Measurements from ENCODE around the gene FGD3.
"Not testable (repeated sequence)": the region's sequence is repeated elsewhere in the genome, so short reads cannot be mapped to it uniquely, and the experiment has no call there.

FGD3 gene

GRCh38 chr9:92947268-92948037 lies at the start of gene FGD3:
FGD3 (plus strand) TSS chr9:92947523; CDS start chr9:92976257, 28,734 bp downstream.
- DNase-seq = peak; percentile 53
- H2AFZ ChIP-seq (ENCODE audit: low read depth, low read length) = 0 out of 2 replicates have a peak within 1 kb of the TSS, but pooled peaks have one; percentile 27
- peaks cover 21% of the 10 kb centered on the region for H3K27me3 ChIP-seq (ENCODE audit: insufficient read depth, low read length, poor library complexity)
- H3K79me2 ChIP-seq (ENCODE audit: insufficient read depth, low read length) = no peaks in the 10 kb centered on the region
- no peak for TF ChIP-seq CTCF (IDR thresholded peaks at IDR 0.05; ENCODE audit: borderline replicate concordance, extremely low read depth, low read length, poor library complexity, severe bottlenecking)
- TF ChIP-seq EZH2 (IDR thresholded peaks at IDR 0.05; ENCODE audit: borderline replicate concordance, low read depth, low read length, severe bottlenecking) = no peak
- H3K9ac ChIP-seq (ENCODE audit: low read depth, low read length) = peak within 1 kb of the TSS; percentile 18; the same call in 1 of the 2 replicates
- H3K4me3 ChIP-seq (ENCODE audit: low read depth in 1 of 2, low read length in 2 of 2) = peak within 1 kb of the TSS in 1 of 2 experiments; percentile 41; a peak in 2 of 4 replicates
- H3K4me1 ChIP-seq (ENCODE audit: insufficient read depth, low read length) = peaks cover 12% of the 10 kb centered on the region; the same call in 1 of the 2 replicates
- peak within 1 kb of the TSS; percentile 54 for H3K4me2 ChIP-seq (ENCODE audit: insufficient read depth, low read length)
- no peak within 1 kb of the TSS for H3K27ac ChIP-seq (ENCODE audit: low read length)
- H3K36me3 ChIP-seq (ENCODE audit: insufficient read depth, low read length) = no peaks in the 10 kb centered on the region
- peak; percentile 93 for ATAC-seq (ENCODE audit: insufficient read depth, low read depth)
- H3K9me3 ChIP-seq (ENCODE audit: insufficient read depth, low read length, severe bottlenecking) = no peaks in the 10 kb centered on the region
- no peaks in the 10 kb centered on the region for H4K20me1 ChIP-seq (ENCODE audit: insufficient read depth, low read length)

GRCh38 chr9:92905137-92905536 lies 42.2 kb upstream of the FGD3 start:
- not testable (repeated sequence) for H3K36me3 ChIP-seq (ENCODE audit: insufficient read depth, low read length); H3K9ac ChIP-seq (ENCODE audit: low read depth, low read length); DNase-seq; H3K79me2 ChIP-seq (ENCODE audit: insufficient read depth, low read length); H3K9me3 ChIP-seq (ENCODE audit: insufficient read depth, low read length, severe bottlenecking); H2AFZ ChIP-seq (ENCODE audit: low read depth, low read length); ATAC-seq (ENCODE audit: insufficient read depth, low read depth); H3K4me1 ChIP-seq (ENCODE audit: insufficient read depth, low read length); H3K27ac ChIP-seq (ENCODE audit: low read length); H3K27me3 ChIP-seq (ENCODE audit: insufficient read depth, low read length, poor library complexity); H3K4me2 ChIP-seq (ENCODE audit: insufficient read depth, low read length); H4K20me1 ChIP-seq (ENCODE audit: insufficient read depth, low read length); H3K4me3 ChIP-seq (ENCODE audit: low read depth in 1 of 2, low read length in 2 of 2)

- Histone ChIP-seq H2AFZ (ENCODE audit: low read depth, low read length) (no peak overlapping the region), H3K4me3 (ENCODE audit: low read depth in 1 of 2, low read length in 2 of 2) (no peak overlapping the region), H3K79me2 (ENCODE audit: insufficient read depth, low read length) (no peaks in the 10 kb centered on the region), H3K4me2 (ENCODE audit: insufficient read depth, low read length) (no peak overlapping the region), H4K20me1 (ENCODE audit: insufficient read depth, low read length) (no peaks in the 10 kb centered on the region), H3K4me1 (ENCODE audit: insufficient read depth, low read length) (no peaks in the 10 kb centered on the region), H3K36me3 (ENCODE audit: insufficient read depth, low read length) (no peaks in the 10 kb centered on the region), H3K9me3 (ENCODE audit: insufficient read depth, low read length, severe bottlenecking) (no peaks in the 10 kb centered on the region), H3K9ac (ENCODE audit: low read depth, low read length) (no peak overlapping the region), H3K27me3 (ENCODE audit: insufficient read depth, low read length, poor library complexity) (peaks cover 4% of the 10 kb centered on the region), H3K27ac (ENCODE audit: low read length) (no peak overlapping the region)
- DNase-seq (no peak), ATAC-seq (ENCODE audit: insufficient read depth, low read depth) (no peak)
- TF ChIP-seq CTCF (IDR thresholded peaks at IDR 0.05; ENCODE audit: borderline replicate concordance, extremely low read depth, low read length, poor library complexity, severe bottlenecking) (no peak), EZH2 (IDR thresholded peaks at IDR 0.05; ENCODE audit: borderline replicate concordance, low read depth, low read length, severe bottlenecking) (no peak)
Measured at GRCh38 chr9:92911511-92912475, 35.5 kb upstream of the FGD3 start.
